HG02759 (cell line): Measurements from ENCODE around the gene BLID.

Experiments used
- ATAC-seq: cut with Tn5 transposase; IDR thresholded peaks from one replicate; pipeline ENCODE4 v1.9.1; 2021; ENCODE audit warnings: mild to moderate bottlenecking, moderate library complexity; ENCODE audit not compliant: unreplicated experiment

Gene BLID

DNA sequence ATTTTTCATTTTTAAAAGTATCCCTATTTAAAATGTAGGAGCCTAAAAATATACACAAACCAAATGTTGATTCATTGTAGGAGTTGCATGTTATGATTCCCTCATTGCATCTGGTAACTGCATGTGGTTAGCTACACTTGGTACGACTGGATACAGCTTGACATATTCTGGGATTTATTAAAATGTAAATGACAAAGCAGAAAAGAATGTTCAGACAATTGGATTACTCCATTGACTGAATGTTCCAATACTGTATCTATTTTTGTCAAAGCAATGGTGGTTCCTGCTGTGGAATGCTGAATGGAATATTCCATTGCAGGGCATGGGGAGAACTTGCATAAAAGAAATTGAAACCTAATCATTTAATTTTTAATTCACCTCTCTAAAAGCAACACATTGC lies 30.8 kb downstream of the BLID start:
- no peak for ATAC-seq

DNA sequence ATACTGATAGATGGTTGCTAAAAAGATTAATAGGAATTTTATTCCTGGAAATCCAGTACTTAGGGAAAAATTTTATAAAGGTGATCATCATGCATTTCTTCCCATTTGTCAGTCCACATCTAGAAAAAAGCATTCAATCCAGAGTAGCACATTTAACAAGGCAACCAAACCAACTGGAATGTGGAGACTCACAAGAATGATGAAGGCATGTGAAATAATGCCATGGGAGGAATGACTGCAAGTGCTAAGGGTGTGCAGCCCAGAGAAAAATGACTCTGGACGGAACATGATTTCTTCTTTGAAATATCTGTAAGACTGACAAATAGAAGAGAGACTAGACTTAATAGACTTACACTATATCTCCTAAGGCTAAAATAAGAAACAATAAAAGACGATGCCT lies 33.8 kb downstream of the BLID start:
- ATAC-seq: no peak

DNA sequence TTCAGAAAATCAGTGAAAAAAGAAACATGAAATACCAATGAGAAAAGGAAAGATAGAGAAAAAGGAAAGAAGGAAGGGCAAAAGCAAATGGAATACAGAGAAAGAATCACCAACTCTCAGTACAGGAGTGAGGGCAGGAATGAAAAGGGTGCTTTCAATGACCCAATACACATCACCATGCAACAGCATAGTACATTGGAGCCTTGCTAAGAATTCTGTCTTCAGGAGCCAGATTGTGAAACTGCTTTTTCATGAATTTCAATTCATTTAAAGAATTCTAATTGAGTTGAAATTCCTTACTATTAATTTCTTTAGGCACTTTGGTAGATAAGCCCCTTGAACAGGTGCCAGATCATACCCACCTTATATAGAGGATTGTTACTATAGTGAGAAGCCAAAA lies 34.9 kb downstream of the BLID start:
- no peak for ATAC-seq

DNA sequence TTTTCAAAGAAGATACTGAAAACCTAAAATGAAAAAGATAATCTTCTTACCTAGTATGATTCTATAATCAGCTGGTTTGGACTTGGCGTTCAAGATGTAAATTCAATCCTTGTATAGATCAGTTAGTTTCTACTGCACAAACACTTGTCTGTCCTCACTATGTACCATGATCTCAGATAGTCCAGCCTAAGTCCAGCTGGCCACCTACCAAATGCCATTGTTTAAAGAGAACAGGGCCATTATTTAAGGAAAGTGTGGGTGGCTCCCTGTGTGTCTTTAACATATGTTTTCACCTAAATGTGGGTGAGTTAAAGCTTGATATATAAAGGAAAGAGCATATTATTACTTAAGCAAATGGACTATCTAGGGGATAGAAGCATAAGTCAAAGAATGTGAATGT lies 38.6 kb downstream of the BLID start:
- ATAC-seq: no peak

DNA sequence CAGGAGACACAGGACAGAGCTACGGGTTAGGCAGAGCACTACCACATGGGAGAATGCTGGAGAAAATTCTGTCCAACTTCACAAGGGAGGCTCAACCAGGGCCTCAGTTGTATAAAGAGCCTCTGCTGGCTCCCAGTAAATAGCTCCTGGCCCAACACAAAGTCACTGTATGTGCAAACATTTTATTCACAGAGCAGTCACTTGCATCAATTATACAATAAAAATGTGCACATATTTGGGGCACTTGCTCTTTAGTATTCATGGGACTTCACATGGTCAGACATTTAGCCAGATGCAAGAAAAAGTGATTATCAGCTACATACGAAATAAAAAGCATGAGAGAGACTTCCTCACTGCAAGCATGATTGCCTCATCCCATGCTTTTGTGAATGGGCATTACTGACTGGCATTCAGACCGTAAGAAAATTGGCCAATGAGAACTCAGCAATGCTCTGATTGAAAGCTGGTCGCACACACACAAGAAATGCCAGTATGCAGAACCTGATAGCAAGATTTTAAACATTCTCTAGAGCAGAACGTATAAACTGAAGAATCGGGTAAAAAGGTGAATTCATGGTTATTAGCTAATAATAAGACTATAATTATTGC lies 39.4 kb downstream of the BLID start:
- no peak for ATAC-seq

DNA sequence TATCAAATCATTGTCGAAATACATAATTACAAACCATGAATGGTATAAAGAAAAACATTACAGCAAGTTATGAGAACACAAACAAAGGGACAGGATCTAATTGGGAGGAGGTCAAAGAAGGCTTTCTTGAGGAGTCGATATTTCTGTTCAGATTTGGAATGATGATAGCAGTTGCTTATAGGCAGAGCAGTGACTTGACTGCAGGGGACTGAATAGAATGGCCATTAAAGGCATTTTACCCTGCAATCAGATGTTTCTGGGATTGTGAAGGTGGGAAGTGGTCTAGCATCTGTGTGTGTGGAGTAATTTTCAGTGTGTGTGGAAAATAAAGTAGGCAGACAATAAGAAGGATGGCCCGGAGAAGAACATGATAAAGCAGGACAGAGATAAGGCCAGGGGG lies 41.0 kb downstream of the BLID start:
- ATAC-seq: no peak

DNA sequence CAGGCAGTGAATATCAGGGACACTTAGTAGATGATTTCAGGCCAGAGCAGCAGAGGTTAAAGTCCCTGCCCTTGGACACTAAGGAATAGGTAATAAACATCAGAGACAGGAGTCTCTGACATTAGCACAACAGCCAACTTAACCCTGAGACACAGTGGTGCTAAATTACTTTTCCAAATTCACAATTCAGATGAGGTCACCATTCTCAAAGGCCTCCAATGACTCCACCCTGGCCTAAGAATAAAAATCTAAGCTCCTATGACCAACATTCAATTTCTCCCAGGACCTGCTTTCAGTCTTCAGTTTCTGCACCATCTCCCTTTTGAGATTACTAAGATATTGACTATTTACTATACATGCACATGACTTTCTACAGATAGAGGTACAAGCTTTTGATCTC lies 42.0 kb downstream of the BLID start:
- ATAC-seq: no peak

DNA sequence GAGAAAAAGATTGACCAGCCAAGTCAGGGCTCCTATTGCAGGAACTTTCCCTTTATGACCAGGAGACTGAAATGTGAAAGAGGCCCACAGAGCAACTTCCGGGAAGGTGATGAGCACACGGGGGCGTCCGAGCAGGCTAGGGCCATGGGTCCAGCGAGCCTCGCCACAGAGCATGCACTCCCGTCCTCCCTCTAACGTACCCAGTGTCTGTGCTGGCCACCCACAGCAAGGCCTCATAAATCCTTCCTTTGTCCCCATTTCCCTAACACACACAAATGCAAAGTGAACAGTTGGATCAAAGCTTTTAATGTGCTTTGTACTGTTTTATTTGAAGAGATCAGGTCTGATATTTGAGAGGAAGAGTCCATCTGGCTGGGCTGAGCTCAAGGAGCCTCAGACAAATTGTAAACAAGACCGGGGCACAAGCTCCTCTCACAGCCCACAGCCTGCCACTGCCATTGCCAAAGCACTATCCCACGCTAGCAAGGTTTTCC lies 44.3 kb downstream of the BLID start:
- no peak for ATAC-seq

DNA sequence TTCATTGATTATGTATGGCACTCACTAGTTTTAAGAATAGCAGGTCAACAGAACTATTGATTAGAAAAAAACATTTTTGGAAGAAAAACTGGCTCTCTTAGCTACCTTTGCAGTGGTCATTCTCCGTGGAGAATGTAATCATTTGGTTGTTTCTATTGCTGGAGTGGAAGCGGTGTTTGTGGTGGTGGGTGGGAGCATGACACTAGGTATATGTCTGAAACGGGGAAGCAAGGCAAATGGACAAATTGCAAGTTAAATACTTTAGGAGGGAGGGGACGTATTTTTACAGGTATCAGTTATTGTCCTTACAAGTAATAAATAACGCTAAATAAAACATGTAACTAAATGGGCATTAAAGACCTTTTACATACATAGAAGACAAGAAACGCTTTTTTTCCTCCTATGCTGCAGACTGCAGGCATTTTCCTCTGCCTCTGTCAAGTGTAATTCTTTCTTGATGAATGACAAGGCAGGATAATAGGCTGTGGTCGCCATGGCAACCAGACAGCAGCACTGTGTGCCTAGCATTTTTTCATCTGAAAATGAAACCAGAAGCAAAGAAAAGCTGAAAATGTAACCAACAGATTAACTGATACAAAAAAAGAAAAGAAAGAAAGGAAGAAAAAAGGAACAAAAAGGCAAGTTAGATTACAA lies 46.2 kb downstream of the BLID start:
- ATAC-seq: no peak

DNA sequence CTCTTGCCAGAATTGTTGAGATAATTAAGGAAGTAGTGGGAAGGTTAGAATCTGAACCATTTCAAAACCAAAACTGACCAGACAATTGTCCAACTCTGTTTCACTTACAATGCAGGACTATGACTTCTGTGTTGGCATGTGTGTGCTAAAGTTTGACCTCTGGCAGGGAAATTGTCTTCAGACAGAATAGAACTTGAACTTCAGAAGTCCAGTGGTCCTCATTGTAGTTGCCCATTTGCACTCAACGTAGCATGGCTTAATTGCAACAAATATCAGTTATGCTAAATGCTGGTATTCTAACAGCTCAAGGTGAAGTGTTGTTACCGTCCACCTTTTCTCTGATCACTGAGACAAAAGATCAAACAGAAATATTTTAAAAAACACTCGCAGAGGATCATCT lies 47.2 kb downstream of the BLID start:
- no peak for ATAC-seq

DNA sequence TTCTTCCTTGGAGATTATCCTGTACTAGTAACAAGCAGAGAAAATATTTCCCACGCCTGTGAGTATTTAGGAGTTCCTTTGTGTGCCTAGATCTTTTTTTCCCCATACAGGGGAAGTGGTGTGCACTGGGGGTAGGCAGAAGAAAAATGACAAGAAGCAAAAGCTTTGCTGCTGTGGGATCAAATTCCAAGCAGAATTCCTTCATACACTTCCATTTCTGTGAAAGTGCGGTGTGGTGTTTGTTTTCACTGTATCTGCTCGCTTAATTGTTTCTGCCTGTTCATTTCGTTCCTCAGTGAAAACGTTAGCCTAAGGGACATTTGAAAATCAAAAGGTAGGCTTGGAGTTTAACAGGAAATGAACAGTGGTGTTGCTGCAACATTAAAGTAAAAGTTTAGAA lies 47.9 kb downstream of the BLID start:
- no peak for ATAC-seq
